ENCODE results near the gene TNIP3. TPM values are rescaled to one million over a fixed set of nuclear protein-coding genes. Genes with fewer than 3 reads are reported as not detected.
"Not testable (repeated sequence)": the region's sequence is repeated elsewhere in the genome, so short reads cannot be mapped to it uniquely, and the experiment has no call there.

Gene TNIP3, protein sequence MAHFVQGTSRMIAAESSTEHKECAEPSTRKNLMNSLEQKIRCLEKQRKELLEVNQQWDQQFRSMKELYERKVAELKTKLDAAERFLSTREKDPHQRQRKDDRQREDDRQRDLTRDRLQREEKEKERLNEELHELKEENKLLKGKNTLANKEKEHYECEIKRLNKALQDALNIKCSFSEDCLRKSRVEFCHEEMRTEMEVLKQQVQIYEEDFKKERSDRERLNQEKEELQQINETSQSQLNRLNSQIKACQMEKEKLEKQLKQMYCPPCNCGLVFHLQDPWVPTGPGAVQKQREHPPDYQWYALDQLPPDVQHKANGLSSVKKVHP
- total RNA-seq = under 1 TPM in 1 of 3 donors, not detected in 2; 0.73 TPM

DNA sequence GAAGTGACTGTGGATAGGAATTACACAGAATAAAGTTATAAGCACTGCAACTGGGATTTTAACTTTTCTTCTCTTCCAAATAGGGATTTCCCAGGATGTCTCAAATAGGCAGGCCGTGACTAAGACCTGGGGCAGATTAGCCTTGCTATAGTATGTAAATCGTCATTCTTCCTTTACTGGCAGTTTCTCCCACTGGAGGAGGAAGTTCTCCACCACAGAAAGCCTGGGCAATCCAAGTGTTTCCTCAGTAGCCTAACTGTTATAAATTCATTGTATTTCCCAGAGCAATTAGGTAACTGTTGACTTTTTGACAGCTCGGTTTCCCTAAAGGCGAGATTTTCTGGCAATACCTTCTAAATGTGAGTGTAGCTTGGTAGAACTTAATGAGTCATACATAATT is at the start of gene TNIP3:
TSS of gene TNIP3 (minus strand) at position 31 of the 400 bp plus-strand sequence. CDS start 196 bp downstream, outside the sequence.
- TF ChIP-seq POLR2A (IDR thresholded peaks at IDR 0.05) (no peak), CTCF (IDR thresholded peaks at IDR 0.05) (no peak), POLR2AphosphoS5 (IDR thresholded peaks at IDR 0.05) (no peak)
- Histone ChIP-seq H3K4me3 (no peak within 1 kb of the TSS), H3K27ac (no peak within 1 kb of the TSS), H3K4me1 (no peaks in the 10 kb centered on the region), H3K27me3 (no peaks in the 10 kb centered on the region), H3K9me3 (no peaks in the 10 kb centered on the region), H3K36me3 (no peaks in the 10 kb centered on the region)
- no peak for DNase-seq (ENCODE audit: low spot score in 2 of 2)
- intact Hi-C loops (cut with DNase I; ENCODE audit: low total_unique reads) = no loop called here

- no peaks in the 10 kb centered on the region for H3K27me3 ChIP-seq
- H3K4me3 ChIP-seq = no peak overlapping the region
- no peak for TF ChIP-seq CTCF (IDR thresholded peaks at IDR 0.05)
- TF ChIP-seq POLR2A (IDR thresholded peaks at IDR 0.05) = no peak
- TF ChIP-seq POLR2AphosphoS5 (IDR thresholded peaks at IDR 0.05) = no peak
- DNase-seq (ENCODE audit: low spot score in 2 of 2) = no peak
- intact Hi-C loops (cut with DNase I; ENCODE audit: low total_unique reads) = no loop called here
- H3K27ac ChIP-seq = no peak overlapping the region
- no peaks in the 10 kb centered on the region for H3K9me3 ChIP-seq
- no peaks in the 10 kb centered on the region for H3K36me3 ChIP-seq
- H3K4me1 ChIP-seq = no peaks in the 10 kb centered on the region
Measured at GRCh38 chr4:121212806-121213205, 48.7 kb upstream of the TNIP3 start.

DNA sequence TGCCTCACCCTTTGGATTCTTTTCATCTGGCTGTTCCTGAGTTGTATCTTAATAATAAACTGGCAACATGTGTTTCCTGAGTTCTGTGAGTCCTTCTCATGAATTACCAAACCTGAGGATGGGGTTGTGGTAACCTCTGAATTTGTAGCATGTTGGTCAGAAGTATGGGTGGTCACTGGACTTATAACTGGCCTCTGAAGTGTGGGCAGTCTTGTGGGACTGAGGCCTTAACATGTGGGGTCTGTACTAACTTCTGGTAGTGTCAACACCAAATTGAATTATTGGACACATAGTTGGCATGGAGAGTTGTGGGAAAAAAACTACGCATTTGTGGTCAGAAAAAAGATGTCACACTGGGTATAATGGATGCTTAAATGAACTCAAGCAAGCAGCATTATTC is 45.0 kb upstream of the TNIP3 start:
- Histone ChIP-seq H3K9me3 (no peaks in the 10 kb centered on the region), H3K36me3 (no peaks in the 10 kb centered on the region), H3K27ac (no peak overlapping the region), H3K27me3 (no peaks in the 10 kb centered on the region), H3K4me3 (no peak overlapping the region), H3K4me1 (no peaks in the 10 kb centered on the region)
- no peak for DNase-seq (ENCODE audit: low spot score in 2 of 2)
- intact Hi-C loops (cut with DNase I; ENCODE audit: low total_unique reads) = no loop called here
- TF ChIP-seq CTCF (IDR thresholded peaks at IDR 0.05) = no peak

DNA sequence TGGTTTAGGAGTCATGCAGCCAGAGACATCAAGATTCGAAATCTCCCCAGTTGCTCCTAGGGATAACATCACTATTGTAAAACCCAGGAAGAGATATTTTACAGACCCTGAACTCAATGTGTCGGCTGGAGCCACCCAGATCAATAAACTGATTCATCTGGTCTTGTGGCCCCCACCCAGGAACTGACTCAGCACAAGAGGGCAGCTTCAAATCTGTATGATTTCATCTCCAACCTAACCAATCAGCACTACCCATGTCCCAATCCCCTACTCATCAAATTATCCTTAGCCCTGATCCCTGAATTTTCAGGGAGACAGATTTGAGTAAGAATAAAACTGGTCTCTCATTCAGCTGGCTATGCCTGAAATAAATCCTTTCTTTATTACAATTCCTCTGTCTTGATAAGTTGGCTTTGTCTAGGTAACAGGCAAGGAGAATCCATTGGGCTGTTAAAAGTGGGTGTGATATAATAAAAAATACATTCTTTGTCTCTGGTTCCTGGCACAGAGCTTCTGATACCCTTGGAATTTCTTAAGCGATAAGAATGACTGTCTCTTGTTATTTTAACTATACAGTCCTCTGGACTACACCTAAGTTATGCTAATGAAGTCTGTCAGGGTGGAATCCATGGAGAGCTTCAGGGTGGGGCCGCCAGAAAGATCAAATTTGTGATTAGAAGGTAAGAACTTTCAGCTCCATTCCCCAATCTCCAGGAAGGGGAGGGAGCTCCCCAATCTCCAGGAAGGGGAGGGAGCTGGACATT is 44.3 kb upstream of the TNIP3 start:
- TF ChIP-seq POLR2A (IDR thresholded peaks at IDR 0.05) = no peak
- no peak for TF ChIP-seq CTCF (IDR thresholded peaks at IDR 0.05)
- no peak for TF ChIP-seq POLR2AphosphoS5 (IDR thresholded peaks at IDR 0.05)

DNA sequence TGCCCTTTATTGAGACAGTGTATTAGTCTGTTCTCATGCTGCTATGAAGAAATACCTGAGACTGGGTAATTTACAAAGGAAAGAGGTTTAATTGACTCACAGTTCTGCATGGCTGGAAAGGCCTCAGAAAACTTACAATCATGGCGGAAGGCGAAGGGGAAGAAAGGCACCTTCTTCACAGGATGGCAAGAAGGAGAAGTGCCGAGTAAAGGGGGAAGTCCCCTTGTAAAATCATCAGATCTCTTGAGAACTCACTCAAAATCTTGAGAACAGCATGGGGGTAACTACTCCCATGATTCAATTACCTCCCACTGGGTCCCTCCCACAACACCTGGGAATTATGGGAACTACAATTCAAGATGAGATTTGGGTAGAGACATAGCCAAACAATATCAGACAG is 41.7 kb upstream of the TNIP3 start:
- H3K27me3 ChIP-seq; H3K9me3 ChIP-seq; H3K4me3 ChIP-seq; H3K36me3 ChIP-seq; H3K27ac ChIP-seq; H3K4me1 ChIP-seq; DNase-seq (ENCODE audit: low spot score in 2 of 2); intact Hi-C loops (cut with DNase I; ENCODE audit: low total_unique reads): not testable (repeated sequence)

More for the DNA sequence above, 44.3 kb upstream of the TNIP3 start:
- Histone ChIP-seq H3K27me3 (no peaks in the 10 kb centered on the region), H3K4me3 (no peak overlapping the region), H3K27ac (no peak overlapping the region), H3K36me3 (no peaks in the 10 kb centered on the region), H3K4me1 (no peaks in the 10 kb centered on the region), H3K9me3 (no peaks in the 10 kb centered on the region)
- intact Hi-C loops (cut with DNase I; ENCODE audit: low total_unique reads) = no loop called here
- DNase-seq (ENCODE audit: low spot score in 2 of 2) = no peak
